ENCODE measurements around the gene ULK4.

Gene ULK4

GRCh38 chr3:41301548-41301947 is 660.4 kb downstream of the ULK4 start:
- Histone ChIP-seq H3K4me1 (ENCODE audit: control insufficient read depth in 1 of 2, insufficient read depth in 1 of 2, low read depth in 1 of 2, low read length in 1 of 2) (no peaks in the 10 kb centered on the region), H3K4me3 (ENCODE audit: low read depth in 1 of 2, low read length in 1 of 2) (no peak overlapping the region), H3K36me3 (no peaks in the 10 kb centered on the region), H3K27me3 (no peaks in the 10 kb centered on the region), H3K9me3 (no peaks in the 10 kb centered on the region), H3K27ac (no peak overlapping the region)
- no peak for TF ChIP-seq CTCF (IDR thresholded peaks at IDR 0.05)

- H3K27me3 ChIP-seq: no peaks in the 10 kb centered on the region
- TF ChIP-seq CTCF (IDR thresholded peaks at IDR 0.05): no peak
- no peak overlapping the region for H3K27ac ChIP-seq
- H3K4me3 ChIP-seq (ENCODE audit: low read depth in 1 of 2, low read length in 1 of 2): no peak overlapping the region
- no peaks in the 10 kb centered on the region for H3K36me3 ChIP-seq
- no peaks in the 10 kb centered on the region for H3K9me3 ChIP-seq
- no peaks in the 10 kb centered on the region for H3K4me1 ChIP-seq (ENCODE audit: control insufficient read depth in 1 of 2, insufficient read depth in 1 of 2, low read depth in 1 of 2, low read length in 1 of 2)
Measured at GRCh38 chr3:41299036-41299435, 662.9 kb downstream of the ULK4 start.

- Histone ChIP-seq H3K36me3 (no peaks in the 10 kb centered on the region), H3K4me3 (ENCODE audit: low read depth in 1 of 2, low read length in 1 of 2) (no peak overlapping the region), H3K27ac (no peak overlapping the region), H3K9me3 (no peaks in the 10 kb centered on the region), H3K27me3 (no peaks in the 10 kb centered on the region), H3K4me1 (ENCODE audit: control insufficient read depth in 1 of 2, insufficient read depth in 1 of 2, low read depth in 1 of 2, low read length in 1 of 2) (no peaks in the 10 kb centered on the region)
- TF ChIP-seq CTCF (IDR thresholded peaks at IDR 0.05): no peak
Measured at GRCh38 chr3:41297750-41298149, 664.2 kb downstream of the ULK4 start.

- no peak for TF ChIP-seq CTCF (IDR thresholded peaks at IDR 0.05)
- H3K27ac ChIP-seq: no peak overlapping the region
- H3K36me3 ChIP-seq: no peaks in the 10 kb centered on the region
- H3K27me3 ChIP-seq: no peaks in the 10 kb centered on the region
- H3K9me3 ChIP-seq: no peaks in the 10 kb centered on the region
- no peaks in the 10 kb centered on the region for H3K4me1 ChIP-seq (ENCODE audit: control insufficient read depth in 1 of 2, insufficient read depth in 1 of 2, low read depth in 1 of 2, low read length in 1 of 2)
- H3K4me3 ChIP-seq (ENCODE audit: low read depth in 1 of 2, low read length in 1 of 2): no peak overlapping the region
Measured at GRCh38 chr3:41296556-41296955, 665.3 kb downstream of the ULK4 start.

- Histone ChIP-seq H3K4me1 (ENCODE audit: control insufficient read depth in 1 of 2, insufficient read depth in 1 of 2, low read depth in 1 of 2, low read length in 1 of 2) (no peaks in the 10 kb centered on the region), H3K27ac (no peak overlapping the region), H3K27me3 (no peaks in the 10 kb centered on the region), H3K36me3 (no peaks in the 10 kb centered on the region), H3K9me3 (no peaks in the 10 kb centered on the region), H3K4me3 (ENCODE audit: low read depth in 1 of 2, low read length in 1 of 2) (no peak overlapping the region)
- no peak for TF ChIP-seq CTCF (IDR thresholded peaks at IDR 0.05)
Measured at GRCh38 chr3:41295740-41296139, 666.2 kb downstream of the ULK4 start.

GRCh38 chr3:41293169-41293681 is 668.7 kb downstream of the ULK4 start:
- Histone ChIP-seq H3K4me1 (ENCODE audit: control insufficient read depth in 1 of 2, insufficient read depth in 1 of 2, low read depth in 1 of 2, low read length in 1 of 2) (no peaks in the 10 kb centered on the region), H3K27me3 (no peaks in the 10 kb centered on the region), H3K9me3 (no peaks in the 10 kb centered on the region), H3K4me3 (ENCODE audit: low read depth in 1 of 2, low read length in 1 of 2) (no peak overlapping the region), H3K36me3 (no peaks in the 10 kb centered on the region), H3K27ac (no peak overlapping the region)
- no peak for TF ChIP-seq CTCF (IDR thresholded peaks at IDR 0.05)

Measured in neutrophil (primary cell).